Panc1 (cell line): ENCODE results near the gene FGF14. TPM values are rescaled to one million over a fixed set of nuclear protein-coding genes. Genes with fewer than 3 reads are reported as not detected.

Experiments
- ATAC-seq: fragments of 200-7000 bp; cut with Tn5 transposase; 2 replicates; pipeline ENCODE4 v1.9.1; 2020; ENCODE audit warnings: mild to moderate bottlenecking, moderate library complexity
- BruUV-seq: library from RNA; stranded (reverse); fragments of 400-500 nt; replicated peaks from 2 replicates; lab custom pipeline; 2021; lab: Mats Ljungman, UMichigan
- CTCF ChIA-PET: fragments of 300-600 bp; sonication (Branson Sonifier 250); formaldehyde crosslinking; loops from one replicate; lab custom pipeline; 2022; ENCODE audit warnings: antibody characterized with exemption; lab: Charles Lee
- POLR2A ChIA-PET: fragments of 300-600 bp; sonication (Branson Sonifier 250); formaldehyde crosslinking; loops from one replicate; lab custom pipeline; 2022; ENCODE audit warnings: antibody characterized with exemption; lab: Charles Lee
- DNase-seq: peaks from one replicate; pipeline ENCODE4 v3.0.0-alpha.2; 2010; ENCODE audit warnings: low read depth, low spot score
- H3K27ac ChIP-seq: 2 replicates; pipeline ENCODE4 v1.5.1; 2011; ENCODE audit warnings: mild to moderate bottlenecking, low read length, inconsistent platforms
- H3K27me3 ChIP-seq: fragments of 200-500 bp; sonication (Bioruptor generic); 2 replicates; pipeline ENCODE4 v1.6.0; 2014; ENCODE audit warnings: low read length, inconsistent platforms; ENCODE audit not compliant: control insufficient read depth, insufficient read depth
- H3K36me3 ChIP-seq: fragments of 200-500 bp; sonication (Bioruptor generic); 2 replicates; pipeline ENCODE4 v1.5.1; 2014; ENCODE audit warnings: inconsistent platforms, mild to moderate bottlenecking, low read length, moderate library complexity; ENCODE audit not compliant: control insufficient read depth, insufficient read depth
- H3K4me1 ChIP-seq: 2 replicates; pipeline ENCODE4 v1.5.1; 2011; ENCODE audit warnings: inconsistent platforms, mild to moderate bottlenecking, low read length, moderate library complexity; ENCODE audit not compliant: control insufficient read depth, insufficient read depth
- H3K4me3 ChIP-seq, 2 experiments: 2 replicates each; pipeline ENCODE4 v1.5.1; 2011 to 2012; ENCODE audit warnings: low read depth in 2 of 2, low read length in 2 of 2, mild to moderate bottlenecking in 2 of 2, inconsistent platforms in 1 of 2, moderate library complexity in 1 of 2
- H3K9me3 ChIP-seq: fragments of 200-500 bp; sonication (Bioruptor generic); 2 replicates; pipeline ENCODE4 v1.5.1; 2014; ENCODE audit warnings: low read depth, mild to moderate bottlenecking, inconsistent platforms, low read length, moderate library complexity; ENCODE audit not compliant: control insufficient read depth, insufficient read depth
- CTCF ChIP-seq: fragments of 450-650 bp; IDR thresholded peaks from 2 replicates; pipeline ENCODE4 v1.5.1; 2017; ENCODE audit warnings: mild to moderate bottlenecking
- POLR2AphosphoS5 ChIP-seq: IDR thresholded peaks from 2 replicates; pipeline ENCODE4 v1.6.1; 2012; ENCODE audit warnings: mild to moderate bottlenecking, low read depth, low read length, moderate library complexity
- SIN3A ChIP-seq: IDR thresholded peaks from 2 replicates; pipeline ENCODE4 v1.6.1; 2012; ENCODE audit warnings: low read depth, mild to moderate bottlenecking, low read length, moderate library complexity, borderline replicate concordance; ENCODE audit not compliant: insufficient read depth
- TCF7L2 ChIP-seq: IDR thresholded peaks from 2 replicates; pipeline ENCODE4 v1.6.1; 2011; ENCODE audit warnings: mild to moderate bottlenecking, low read depth, low read length, inconsistent platforms
- in situ Hi-C: cut with HindIII; loops from 2 replicates; pipeline ENCODE4 v1.10.0; 2016; ENCODE audit warnings: low sequenced_read_pairs, low pct_unique_long_range_greater_than_20kb
- intact Hi-C: fragments of 100-400 bp; cut with micrococcal nuclease; formaldehyde crosslinking; loops from one replicate; pipeline ENCODE4 v1.10.0; 2022; ENCODE audit not compliant: unreplicated experiment
- total RNA-seq: library from RNA; stranded (reverse); gene quantifications from one replicate; pipeline ENCODE4 v1.2.1, GENCODE V29; 2021; ENCODE audit not compliant: unreplicated experiment
- TF ChIP-seq, protein P1 (sequence below), 2 experiments: IDR thresholded peaks; 2 replicates each; pipeline ENCODE4 v1.6.1; 2011 to 2012; ENCODE audit warnings: low read depth in 2 of 2, control low read depth in 1 of 2, low read length in 1 of 2, mild to moderate bottlenecking in 1 of 2, moderate library complexity in 1 of 2; ENCODE audit not compliant: insufficient read depth in 1 of 2

FGF14 gene
- total RNA-seq, 1 experiment from 2014 or later = 0.03 TPM

DNA sequence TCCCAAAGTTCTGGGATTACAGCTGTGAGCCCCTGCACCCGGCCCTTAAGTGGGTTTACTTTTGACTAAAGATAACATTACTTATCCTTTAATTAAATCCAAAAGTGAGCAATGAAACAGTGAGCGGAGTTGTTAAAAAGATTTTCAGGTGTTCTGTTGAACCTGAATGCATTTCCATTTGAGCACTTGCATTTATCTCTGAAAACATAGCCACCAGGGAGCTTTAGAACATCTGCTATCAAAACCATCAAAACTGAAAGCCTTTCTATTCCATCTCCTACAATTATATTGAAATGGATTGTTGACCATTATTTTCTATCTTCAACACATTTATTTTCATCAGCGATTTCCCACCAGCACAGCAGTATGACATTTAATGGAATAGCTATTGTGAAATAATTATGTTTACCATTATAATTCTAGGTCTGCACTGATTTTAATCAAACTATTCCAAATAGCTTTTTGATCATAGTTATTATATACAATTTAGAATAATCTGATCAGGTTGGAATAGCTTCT is 269.0 kb downstream of the FGF14 start:
- intact Hi-C loops = no loop called here
- Histone ChIP-seq H3K9me3 (no peaks in the 10 kb centered on the region), H3K4me3 (no peak overlapping the region), H3K36me3 (no peaks in the 10 kb centered on the region), H3K4me1 (no peaks in the 10 kb centered on the region), H3K27me3 (no peaks in the 10 kb centered on the region), H3K27ac (no peak overlapping the region)
- no TSS peak for BruUV-seq
- ATAC-seq (no peak), DNase-seq (no peak)
- ChIA-PET POLR2A (no interaction called here), CTCF (no interaction called here)
- in situ Hi-C loops = no loop called here
- TF ChIP-seq CTCF (no peak), TCF7L2 (no peak), POLR2AphosphoS5 (no peak), SIN3A (no peak)
- TF ChIP-seq, protein P1, sequence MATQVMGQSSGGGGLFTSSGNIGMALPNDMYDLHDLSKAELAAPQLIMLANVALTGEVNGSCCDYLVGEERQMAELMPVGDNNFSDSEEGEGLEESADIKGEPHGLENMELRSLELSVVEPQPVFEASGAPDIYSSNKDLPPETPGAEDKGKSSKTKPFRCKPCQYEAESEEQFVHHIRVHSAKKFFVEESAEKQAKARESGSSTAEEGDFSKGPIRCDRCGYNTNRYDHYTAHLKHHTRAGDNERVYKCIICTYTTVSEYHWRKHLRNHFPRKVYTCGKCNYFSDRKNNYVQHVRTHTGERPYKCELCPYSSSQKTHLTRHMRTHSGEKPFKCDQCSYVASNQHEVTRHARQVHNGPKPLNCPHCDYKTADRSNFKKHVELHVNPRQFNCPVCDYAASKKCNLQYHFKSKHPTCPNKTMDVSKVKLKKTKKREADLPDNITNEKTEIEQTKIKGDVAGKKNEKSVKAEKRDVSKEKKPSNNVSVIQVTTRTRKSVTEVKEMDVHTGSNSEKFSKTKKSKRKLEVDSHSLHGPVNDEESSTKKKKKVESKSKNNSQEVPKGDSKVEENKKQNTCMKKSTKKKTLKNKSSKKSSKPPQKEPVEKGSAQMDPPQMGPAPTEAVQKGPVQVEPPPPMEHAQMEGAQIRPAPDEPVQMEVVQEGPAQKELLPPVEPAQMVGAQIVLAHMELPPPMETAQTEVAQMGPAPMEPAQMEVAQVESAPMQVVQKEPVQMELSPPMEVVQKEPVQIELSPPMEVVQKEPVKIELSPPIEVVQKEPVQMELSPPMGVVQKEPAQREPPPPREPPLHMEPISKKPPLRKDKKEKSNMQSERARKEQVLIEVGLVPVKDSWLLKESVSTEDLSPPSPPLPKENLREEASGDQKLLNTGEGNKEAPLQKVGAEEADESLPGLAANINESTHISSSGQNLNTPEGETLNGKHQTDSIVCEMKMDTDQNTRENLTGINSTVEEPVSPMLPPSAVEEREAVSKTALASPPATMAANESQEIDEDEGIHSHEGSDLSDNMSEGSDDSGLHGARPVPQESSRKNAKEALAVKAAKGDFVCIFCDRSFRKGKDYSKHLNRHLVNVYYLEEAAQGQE (IDR thresholded peaks at IDR 0.05; ENCODE audit: insufficient read depth in 1 of 2, low read depth in 2 of 2, low read length in 1 of 2) = no peak

- TF ChIP-seq, protein P1 (IDR thresholded peaks at IDR 0.05; ENCODE audit: insufficient read depth in 1 of 2, low read depth in 2 of 2, low read length in 1 of 2) = no peak
- TF ChIP-seq TCF7L2 (no peak), SIN3A (no peak), CTCF (no peak), POLR2AphosphoS5 (no peak)
- CTCF ChIA-PET = no interaction called here
Measured at GRCh38 chr13:102131246-102131645, 270.6 kb downstream of the FGF14 start.

More at GRCh38 chr13:102131246-102131645, 270.6 kb downstream of the FGF14 start:
- Histone ChIP-seq H3K9me3 (no peaks in the 10 kb centered on the region), H3K36me3 (no peaks in the 10 kb centered on the region), H3K27me3 (no peaks in the 10 kb centered on the region), H3K4me3 (no peak overlapping the region), H3K27ac (no peak overlapping the region), H3K4me1 (no peaks in the 10 kb centered on the region)
- POLR2A ChIA-PET = no interaction called here
- no peak for DNase-seq
- intact Hi-C loops = no loop called here
- in situ Hi-C loops = no loop called here
- no peak for ATAC-seq
- no TSS peak for BruUV-seq
